Measurements from ENCODE around the gene ACAP2.

GRCh38 chr3:195258449-195259153 lies 184.2 kb downstream of the ACAP2 start:
- TF ChIP-seq POLR2AphosphoS5 (IDR thresholded peaks at IDR 0.05; ENCODE audit: low read depth), result no peak
- TF ChIP-seq CTCF (IDR thresholded peaks at IDR 0.05; ENCODE audit: insufficient read depth, low read length), result no peak
